ENCODE results near the gene STRA8.

GRCh38 chr7:135257790-135258189, 24.2 kb downstream of the STRA8 start:
- no peak for TF ChIP-seq CTCF (optimal IDR thresholded peaks at IDR 0.05 in 1 of 3, IDR thresholded peaks at IDR 0.05 in 1 of 3, conservative IDR thresholded peaks at IDR 0.05 in 1 of 3; ENCODE audit: extremely low read depth in 1 of 3, insufficient read depth in 2 of 3, low read length in 3 of 3)
- TF ChIP-seq EZH2 (IDR thresholded peaks at IDR 0.05; ENCODE audit: low read length): no peak
